ENCODE measurements around the gene EDC3.
"Not testable (repeated sequence)": the region's sequence is repeated elsewhere in the genome, so short reads cannot be mapped to it uniquely, and the experiment has no call there.

EDC3 gene

GRCh38 chr15:74709011-74709410 is 13.2 kb upstream of the EDC3 start:
- no peak for FAIRE-seq

GRCh38 chr15:74696808-74697207 is 984 bp upstream of the EDC3 start:
- no peak for FAIRE-seq

- no peak for FAIRE-seq
Measured at GRCh38 chr15:74696398-74696729, 540 bp upstream of the EDC3 start.

DNA sequence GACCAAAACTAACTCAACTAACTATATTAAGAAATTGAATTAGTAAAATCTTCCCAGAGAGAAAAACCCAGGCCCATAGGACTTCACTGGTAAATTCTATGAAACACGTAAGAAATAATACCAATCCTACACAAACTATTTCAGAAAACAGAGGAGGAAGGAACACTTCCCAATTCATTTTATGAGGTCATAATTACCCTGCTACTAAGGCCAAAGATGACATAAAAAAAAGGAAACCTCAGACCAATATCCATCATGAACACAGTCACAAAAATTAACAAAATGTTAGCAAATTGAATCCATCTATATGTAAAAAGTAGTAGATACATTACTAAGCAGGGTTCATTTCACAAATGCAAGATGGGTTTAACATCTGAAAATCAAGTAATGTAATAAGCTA is 3.5 kb downstream of the EDC3 start:
- FAIRE-seq, result no peak

DNA sequence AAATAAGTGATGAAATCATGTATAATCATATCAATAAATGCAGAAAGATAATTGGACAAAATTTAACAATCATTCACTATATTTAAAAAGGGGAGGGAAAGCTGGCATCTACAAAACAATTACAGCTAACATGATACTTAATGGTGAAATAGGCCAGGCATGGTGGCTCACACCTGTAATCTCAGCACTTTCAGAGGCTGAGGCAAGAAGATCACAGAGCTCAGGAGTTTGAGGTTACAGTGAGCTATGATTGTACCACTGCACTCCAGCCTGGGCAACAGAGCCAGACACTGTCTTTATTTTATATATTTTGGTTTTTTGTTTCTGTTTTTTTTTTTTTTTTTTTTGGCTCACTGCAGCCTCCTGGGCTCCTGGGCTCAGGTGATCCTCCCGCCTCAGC is 12.1 kb downstream of the EDC3 start:
- no peak for FAIRE-seq

GRCh38 chr15:74682954-74683353 is 12.9 kb downstream of the EDC3 start:
- no peak for FAIRE-seq

DNA sequence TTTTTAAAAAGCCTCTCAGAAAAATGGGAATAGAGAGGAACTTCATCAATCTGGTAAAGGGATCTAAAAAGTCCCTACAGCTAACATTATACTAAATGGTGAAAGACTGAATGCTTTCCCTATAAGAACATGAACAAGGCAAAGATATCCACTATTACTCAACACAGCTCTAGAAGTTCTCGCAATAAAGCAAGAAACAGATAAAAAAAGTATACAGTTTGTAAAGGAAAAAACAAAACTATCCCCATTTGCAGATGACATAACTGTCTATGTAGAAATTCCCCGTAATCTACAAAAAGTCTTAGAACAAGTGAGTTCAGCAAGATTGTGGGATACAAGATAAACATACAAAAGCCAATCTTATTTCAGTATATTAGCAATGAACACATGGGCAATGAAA is 15.4 kb downstream of the EDC3 start:
- no peak for FAIRE-seq

DNA sequence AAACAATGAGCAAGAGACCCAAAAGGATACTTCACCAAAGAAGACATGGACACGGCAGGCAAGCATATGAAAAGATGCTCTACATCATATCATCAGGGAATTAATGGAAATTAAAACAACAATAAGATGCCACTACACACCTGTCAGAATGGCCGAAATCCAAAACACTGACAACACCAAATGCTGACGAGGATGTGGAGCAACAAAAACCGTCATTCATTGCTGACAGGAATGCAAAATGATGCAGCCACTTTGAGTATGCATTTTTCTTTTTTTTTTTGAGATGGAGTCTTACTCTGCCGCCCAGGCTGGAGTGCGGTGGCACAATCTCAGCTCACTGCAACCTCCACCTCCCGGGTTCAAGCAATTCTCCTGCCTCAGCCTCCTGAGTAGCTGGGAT is 19.0 kb downstream of the EDC3 start:
- no peak for FAIRE-seq

DNA sequence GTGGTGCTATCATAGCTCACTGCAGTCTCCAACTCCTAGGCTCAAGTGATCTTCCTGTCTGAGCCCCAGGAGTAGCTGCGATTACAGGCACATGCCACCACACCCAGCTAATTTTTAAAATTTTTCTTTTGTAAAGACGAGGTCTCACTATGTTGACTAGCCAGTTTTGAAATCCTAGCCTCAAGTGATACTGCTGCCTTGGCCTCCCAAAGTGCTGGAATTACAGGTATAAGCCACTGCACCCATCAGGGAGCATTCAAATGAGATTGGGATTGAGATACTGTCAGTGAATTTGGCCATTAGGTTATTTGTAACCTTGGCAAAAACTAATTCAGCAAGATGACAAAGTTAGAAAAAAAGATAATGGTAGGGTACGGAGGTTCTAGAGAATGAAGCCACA is 21.7 kb downstream of the EDC3 start:
- no peak for FAIRE-seq

- no peak for FAIRE-seq
Measured at GRCh38 chr15:74669627-74670026, 26.2 kb downstream of the EDC3 start.

DNA sequence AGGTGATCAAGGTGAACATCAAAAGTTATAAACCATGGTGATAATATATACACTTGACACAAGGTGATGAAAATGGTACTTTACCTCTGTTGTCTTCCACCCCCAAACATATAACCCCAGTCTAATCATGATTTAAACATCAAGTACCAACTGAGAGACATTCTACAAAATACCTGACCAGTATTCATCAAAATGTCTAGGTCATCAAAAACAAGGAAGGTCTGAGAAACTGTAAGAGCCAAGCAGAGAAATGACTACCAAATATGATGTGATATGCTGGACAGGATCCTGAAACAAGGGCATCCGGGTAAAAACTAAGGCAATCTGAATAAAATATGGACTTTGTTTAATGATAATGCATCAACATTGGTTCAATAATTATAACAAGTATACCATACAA is 27.8 kb downstream of the EDC3 start:
- FAIRE-seq, result no peak

- FAIRE-seq, result no peak
Measured at GRCh38 chr15:74664670-74665069, 31.2 kb downstream of the EDC3 start.

- FAIRE-seq, result peak; percentile 36
Measured at GRCh38 chr15:74664028-74664616, 31.7 kb downstream of the EDC3 start.

DNA sequence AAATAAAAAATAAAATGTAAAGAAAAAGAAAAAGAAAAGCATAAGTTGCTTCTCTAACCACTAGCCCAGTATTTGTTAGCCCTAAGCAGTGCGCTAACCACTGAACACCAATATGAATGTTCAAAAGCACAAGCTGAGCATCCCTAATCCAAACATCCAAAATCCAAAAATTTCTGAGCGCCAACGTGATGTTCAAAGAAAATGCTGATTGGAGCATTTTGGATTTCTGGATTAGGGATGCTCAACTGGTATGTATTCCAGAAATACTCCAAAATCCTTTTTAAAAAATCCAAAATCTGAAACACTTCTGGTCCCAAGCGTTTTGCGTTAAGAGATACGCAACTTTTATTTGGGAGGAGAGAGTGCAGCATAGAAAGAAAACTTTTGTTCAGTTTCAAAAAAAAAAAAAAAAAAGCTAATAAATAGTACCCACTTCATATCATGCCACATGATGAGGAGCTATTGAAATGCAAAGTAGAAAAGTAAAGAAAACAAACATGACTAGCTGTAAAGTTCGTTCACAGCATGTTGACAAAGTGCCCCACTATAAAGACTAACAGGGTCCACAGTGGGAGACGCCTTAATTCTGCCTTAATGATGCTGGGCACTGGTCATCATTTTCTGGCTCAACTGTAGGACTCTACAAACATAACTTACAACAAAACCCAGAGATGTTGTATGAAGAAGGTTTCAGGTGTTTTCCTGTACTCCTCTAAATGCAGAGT is 32.4 kb downstream of the EDC3 start:
- no peak for FAIRE-seq

DNA sequence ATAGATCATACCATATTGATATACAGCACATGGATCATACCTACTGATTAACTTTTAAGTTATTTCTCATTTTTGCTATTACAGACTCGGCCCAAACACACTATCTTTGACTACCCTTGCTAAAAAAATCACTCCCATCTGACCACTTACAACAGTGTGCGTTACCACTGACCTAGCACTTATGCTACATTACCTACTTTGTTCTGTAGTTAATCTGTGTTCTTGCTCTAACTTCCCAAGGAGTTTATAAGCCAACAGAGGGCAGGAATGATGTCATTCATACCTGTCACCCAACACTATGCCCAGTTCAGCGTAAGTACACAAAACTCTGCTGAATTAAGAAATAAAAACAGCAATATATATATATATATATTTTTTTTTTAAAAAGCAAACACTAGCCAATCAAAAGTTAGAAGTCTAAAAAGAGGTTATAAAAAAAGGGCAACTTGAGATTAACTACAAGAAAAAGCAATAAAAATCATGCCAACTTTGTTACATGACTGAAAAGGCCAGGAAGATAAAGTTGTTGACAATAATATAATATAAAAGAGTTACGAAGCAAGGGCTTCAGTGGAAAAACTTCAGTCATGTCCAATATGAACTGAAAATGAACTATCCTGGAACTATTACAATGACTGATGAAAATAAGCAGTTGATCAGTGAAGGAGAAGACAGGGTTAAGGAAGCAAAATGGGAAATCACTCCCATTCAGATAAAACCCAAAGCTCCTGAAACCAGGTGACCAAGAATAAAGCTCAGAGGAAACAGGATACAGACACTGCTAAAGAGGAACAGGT is 33.6 kb downstream of the EDC3 start:
- FAIRE-seq, result no peak

GRCh38 chr15:74661280-74661679 is 34.5 kb downstream of the EDC3 start:
- FAIRE-seq, result not testable (repeated sequence)

DNA sequence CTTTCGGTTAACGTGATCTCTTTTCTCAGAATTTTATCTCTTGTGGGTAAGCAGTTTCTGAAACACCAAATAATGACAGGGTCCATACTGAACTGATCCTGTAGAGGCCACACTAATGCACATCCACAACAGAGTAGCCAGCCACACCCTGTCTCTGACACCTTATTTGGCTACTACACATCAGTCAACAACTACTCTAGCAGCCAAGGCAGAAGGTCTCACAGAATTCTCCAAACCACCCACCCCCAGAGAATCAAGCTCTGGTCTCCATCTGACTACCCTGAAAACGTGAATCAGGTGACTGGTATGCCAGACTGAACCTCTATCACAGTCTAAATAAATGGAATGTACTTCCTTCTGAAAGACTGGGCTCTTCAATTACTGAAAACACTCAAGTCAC is 38.0 kb downstream of the EDC3 start:
- FAIRE-seq, result no peak

- no peak for FAIRE-seq
Measured at GRCh38 chr15:74656935-74657535, 38.8 kb downstream of the EDC3 start.

DNA sequence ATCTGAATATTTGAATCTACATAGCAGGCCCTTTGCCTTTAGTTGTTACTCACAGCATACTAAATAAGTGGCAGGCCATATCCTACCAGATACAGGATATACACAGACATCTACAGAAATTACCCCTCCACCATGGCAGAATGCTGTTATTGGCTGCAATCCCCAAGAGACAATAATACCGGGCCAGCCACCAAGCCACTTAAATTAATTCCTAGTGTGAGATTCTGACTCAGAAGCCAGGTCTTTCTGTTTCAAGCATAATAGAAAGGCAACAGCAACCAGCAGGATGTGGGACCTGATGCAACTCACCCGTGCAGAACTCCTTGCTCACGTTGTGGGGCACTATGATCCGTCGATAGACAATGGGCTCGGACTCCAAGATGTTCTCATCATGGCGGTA is 40.4 kb downstream of the EDC3 start:
- no peak for FAIRE-seq

DNA sequence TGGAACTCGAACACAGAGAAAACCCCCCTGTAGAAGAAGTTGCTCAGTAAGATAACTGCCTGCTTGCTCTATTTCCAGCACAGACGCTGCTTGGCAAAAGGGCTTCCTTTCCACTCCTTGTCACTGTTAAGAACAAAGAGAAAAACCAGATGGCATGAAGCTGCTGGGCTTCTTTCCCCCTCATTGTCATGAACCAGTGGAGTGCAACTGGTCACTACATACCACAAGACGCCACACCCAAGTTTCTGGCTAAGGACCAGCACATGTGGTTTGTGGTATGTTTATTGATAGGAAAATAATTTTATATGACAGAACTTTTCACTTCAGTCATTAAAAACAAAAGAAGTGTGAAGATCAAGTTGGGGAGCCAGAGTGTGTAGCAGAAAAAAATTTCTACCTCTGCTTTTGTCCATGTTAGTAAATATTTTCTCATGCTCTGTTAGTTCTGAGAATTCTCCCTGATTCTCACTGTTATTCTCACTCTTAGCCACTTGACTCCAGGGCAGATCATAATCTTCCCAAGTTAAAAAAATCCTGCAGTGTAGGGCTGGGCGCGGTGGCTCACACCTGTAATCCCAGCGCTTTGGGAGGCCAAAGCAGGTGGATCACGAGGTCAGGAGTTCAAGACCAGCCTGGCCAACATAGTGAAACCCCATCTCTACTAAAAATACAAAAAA is 42.3 kb downstream of the EDC3 start:
- no peak for FAIRE-seq

- no peak for FAIRE-seq
Measured at GRCh38 chr15:74651242-74651741, 44.5 kb downstream of the EDC3 start.

GRCh38 chr15:74648051-74648842 is 47.6 kb downstream of the EDC3 start:
- FAIRE-seq, result no peak

Measured in islet of Langerhans (tissue), 1 donor.